HAP-1 (cell line): ENCODE data around the gene HEXD.
"Not testable (repeated sequence)": the region's sequence is repeated elsewhere in the genome, so short reads cannot be mapped to it uniquely, and the experiment has no call there.

Source experiments
- DNase-seq, 2 experiments: peaks; one replicate each; pipeline ENCODE4 v3.0.0-alpha.2; 2016 to 2020; ENCODE audit warnings: low spot score in 2 of 2
- H3K27me3 ChIP-seq: fragments of 250-450 bp; sonication (Bioruptor Pico); 2 replicates; pipeline ENCODE4 v1.5.1; 2020; ENCODE audit warnings: low read depth, mild to moderate bottlenecking, moderate library complexity
- H3K36me3 ChIP-seq: fragments of 250-450 bp; sonication (Bioruptor Pico); replicated peaks from 2 replicates; pipeline ENCODE4 v1.5.1; 2020; ENCODE audit warnings: mild to moderate bottlenecking
- H3K4me1 ChIP-seq: fragments of 250-450 bp; sonication (Bioruptor Pico); 2 replicates; pipeline ENCODE4 v1.5.1; 2020; ENCODE audit warnings: mild to moderate bottlenecking
- H3K4me3 ChIP-seq: fragments of 250-450 bp; sonication (Bioruptor Pico); 2 replicates; pipeline ENCODE4 v1.5.1; 2020; ENCODE audit warnings: mild to moderate bottlenecking, moderate library complexity
- H3K9me3 ChIP-seq: fragments of 250-450 bp; sonication (Bioruptor Pico); 2 replicates; pipeline ENCODE4 v1.5.1; 2020; ENCODE audit warnings: mild to moderate bottlenecking, moderate library complexity
- in situ Hi-C: fragments of 300-500 bp; cut with MboI; formaldehyde crosslinking; loops from 3 replicates; pipeline ENCODE4 v1.14.3; 2020; ENCODE audit warnings: low sequenced_read_pairs, inconsistent platforms, mixed read lengths

The HEXD gene

DNA sequence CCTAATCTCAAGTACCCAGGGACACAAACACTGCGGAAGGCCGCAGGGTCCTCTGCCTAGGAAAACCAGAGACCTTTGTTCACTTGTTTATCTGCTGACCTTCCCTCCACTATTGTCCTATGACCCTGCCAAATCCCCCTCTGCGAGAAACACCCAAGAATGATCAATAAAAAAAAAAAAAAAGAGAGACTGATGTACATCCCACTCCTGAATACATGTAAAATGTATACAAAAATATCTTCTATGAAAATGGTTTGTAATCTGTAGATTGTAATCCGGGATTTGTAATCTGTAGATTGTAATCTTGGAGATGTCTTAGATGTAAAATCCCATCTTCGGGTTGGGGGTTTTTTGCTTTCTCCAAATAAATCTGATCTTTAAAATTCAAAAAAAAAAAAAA is 40.9 kb upstream of the HEXD start:
- H3K4me1 ChIP-seq, H3K27me3 ChIP-seq, H3K9me3 ChIP-seq, H3K36me3 ChIP-seq, DNase-seq, in situ Hi-C loops, H3K4me3 ChIP-seq: not testable (repeated sequence)

DNA sequence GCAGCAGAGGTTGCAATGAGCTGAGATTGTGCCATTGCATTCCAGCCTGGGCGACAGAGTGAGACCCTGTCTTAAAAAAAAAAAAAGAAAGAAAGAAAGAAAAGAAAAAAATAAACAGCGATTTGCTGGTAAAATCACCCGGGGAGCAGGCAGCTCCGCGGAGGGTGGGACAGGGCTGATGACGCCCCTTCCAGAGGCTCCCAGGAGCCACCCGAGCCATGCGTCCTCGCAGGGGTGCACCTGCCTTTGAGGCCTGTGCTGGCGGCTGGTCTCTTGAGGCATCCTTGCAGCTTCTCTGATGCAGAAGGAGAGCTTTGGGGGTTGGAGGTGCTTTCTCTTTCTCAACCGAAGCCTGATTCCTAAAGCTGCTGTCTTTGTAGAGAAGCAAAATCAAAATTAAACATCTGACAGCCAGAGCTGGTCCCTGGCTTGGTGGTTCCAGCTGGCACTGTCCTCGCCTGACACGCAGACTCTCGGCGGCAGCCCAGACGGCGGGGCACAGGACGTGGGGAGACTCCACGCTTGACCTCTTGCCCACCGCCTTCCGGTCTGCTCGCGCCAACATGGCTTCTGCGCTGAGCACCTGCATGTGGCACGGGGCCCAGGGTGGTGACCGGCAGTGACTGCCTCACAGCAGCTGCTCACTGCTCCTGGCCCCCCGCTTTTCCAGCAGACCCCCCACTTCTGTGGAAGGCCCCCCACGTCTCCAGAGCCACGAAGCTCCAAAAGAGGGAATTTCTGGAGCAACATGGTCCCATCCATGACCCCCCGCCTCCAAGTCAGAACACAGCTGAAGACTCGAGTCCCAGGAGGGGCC is 40.0 kb upstream of the HEXD start:
- in situ Hi-C loops = no loop called here
- H3K4me1 ChIP-seq = no peaks in the 10 kb centered on the region
- no peak for DNase-seq
- no peak overlapping the region for H3K4me3 ChIP-seq
- no peaks in the 10 kb centered on the region for H3K9me3 ChIP-seq
- no peaks in the 10 kb centered on the region for H3K36me3 ChIP-seq
- H3K27me3 ChIP-seq = no peaks in the 10 kb centered on the region

DNA sequence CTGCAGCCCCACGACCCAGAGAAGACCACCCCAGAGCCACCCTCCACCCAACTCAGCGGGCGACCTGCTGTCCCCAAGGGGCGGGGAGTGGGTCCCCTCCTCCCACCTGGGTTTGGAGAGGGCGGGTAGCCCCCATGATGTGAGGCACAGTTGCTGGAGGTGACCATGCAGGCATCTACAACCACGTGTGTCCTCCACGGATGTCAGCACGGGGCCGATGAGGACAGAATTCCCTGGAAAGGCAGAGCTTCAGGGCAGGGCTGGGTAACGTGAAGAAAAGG is 39.5 kb upstream of the HEXD start:
- no peaks in the 10 kb centered on the region for H3K36me3 ChIP-seq
- in situ Hi-C loops = no loop called here
- no peak for DNase-seq
- no peaks in the 10 kb centered on the region for H3K9me3 ChIP-seq
- no peaks in the 10 kb centered on the region for H3K4me1 ChIP-seq
- no peaks in the 10 kb centered on the region for H3K27me3 ChIP-seq
- no peak overlapping the region for H3K4me3 ChIP-seq

DNA sequence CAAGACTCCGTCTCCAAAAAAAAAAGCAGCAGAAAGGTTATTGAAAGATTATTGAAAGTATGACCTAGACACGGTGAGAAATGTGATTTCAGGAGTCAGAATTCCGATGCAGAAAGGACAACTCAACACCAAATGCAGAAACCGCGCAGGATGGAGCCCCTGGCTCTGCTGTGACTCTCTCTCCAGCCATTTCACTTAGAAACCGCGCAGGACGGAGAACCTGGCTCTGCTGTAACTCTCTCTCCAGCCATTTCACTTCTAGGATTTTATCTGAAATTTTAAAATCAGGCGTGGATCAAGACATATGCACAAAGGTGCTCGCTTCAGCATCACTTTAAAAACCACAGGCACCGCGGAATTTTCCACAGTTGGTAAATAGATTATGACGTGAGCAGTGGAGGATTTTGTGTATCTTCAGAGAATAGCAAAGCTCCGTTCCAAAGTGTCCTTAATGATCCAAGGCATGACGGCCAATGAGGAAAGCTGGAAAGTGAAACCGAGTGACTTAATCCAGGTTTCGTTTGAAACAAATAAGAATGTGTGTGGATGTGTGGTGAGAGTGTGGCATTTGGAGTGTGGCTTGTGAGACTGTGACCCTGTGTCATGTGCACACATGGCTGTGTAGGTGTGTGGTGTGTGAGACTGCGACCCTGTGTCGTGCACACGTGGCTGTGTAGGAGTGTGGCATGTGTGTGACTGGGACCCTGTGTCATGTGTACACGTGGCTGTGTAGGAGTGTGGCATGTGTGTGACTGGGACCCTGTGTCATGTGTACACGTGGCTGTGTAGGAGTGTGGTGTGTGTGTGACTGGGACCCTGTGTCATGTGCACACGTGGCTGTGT is 37.1 kb upstream of the HEXD start:
- in situ Hi-C loops = no loop called here
- Histone ChIP-seq H3K27me3 (no peaks in the 10 kb centered on the region), H3K36me3 (no peaks in the 10 kb centered on the region), H3K4me3 (no peak overlapping the region), H3K4me1 (no peaks in the 10 kb centered on the region), H3K9me3 (no peaks in the 10 kb centered on the region)
- DNase-seq = no peak

DNA sequence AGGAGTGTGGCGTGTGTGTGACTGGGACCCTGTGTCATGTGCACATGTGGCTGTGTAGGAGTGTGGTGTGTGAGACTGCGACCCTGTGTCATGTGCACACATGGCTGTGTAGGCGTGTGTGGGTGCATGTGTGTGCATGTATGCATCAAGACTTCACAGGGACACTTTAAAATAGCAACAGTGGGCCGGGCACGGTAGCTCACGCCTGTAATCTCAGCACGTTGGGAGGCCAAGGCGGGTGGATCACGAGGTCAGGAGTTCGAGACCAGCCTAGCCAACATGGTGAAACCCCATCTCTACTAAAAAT is 36.5 kb upstream of the HEXD start:
- in situ Hi-C loops = not testable (repeated sequence)

DNA sequence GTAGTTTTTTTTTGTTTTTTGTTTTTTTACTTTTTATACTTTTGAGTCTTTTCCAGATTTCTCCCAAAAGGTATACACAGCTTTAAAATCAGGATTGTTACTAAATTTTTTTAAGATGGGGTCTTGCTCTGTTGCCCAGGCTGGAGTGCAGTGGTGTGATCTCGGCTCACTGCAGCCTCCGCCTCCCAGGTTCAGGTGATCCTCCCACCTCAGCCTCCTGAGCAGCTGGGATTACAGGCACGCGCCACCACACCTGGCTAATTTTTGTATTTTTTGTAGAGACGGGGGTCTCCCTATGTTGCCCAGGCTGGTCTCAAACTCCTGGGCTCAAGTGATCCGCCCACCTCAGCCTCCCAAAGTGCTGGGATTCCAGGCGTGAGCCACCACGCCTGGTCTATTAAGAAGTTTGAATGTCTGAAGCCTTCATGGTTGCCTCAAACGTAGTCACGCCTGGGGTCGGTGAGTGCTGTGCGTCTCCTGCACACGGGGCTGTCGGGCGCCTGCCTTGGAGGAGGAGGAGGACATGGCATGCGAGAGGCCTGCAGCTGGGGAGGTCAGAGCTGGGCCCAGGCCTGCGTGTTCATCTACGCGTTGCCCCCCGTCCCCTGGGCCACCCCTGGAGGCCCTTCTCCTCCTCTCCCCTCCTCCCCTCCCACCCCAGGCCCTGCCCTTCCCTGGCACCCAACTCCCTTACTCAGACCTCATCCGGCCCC is 35.8 kb upstream of the HEXD start:
- H3K4me3 ChIP-seq, H3K36me3 ChIP-seq, H3K4me1 ChIP-seq, in situ Hi-C loops, H3K27me3 ChIP-seq, DNase-seq, H3K9me3 ChIP-seq: not testable (repeated sequence)

More for the DNA sequence above, 36.5 kb upstream of the HEXD start:
- H3K4me1 ChIP-seq, DNase-seq, H3K4me3 ChIP-seq, H3K27me3 ChIP-seq, H3K9me3 ChIP-seq, H3K36me3 ChIP-seq: not testable (repeated sequence)

DNA sequence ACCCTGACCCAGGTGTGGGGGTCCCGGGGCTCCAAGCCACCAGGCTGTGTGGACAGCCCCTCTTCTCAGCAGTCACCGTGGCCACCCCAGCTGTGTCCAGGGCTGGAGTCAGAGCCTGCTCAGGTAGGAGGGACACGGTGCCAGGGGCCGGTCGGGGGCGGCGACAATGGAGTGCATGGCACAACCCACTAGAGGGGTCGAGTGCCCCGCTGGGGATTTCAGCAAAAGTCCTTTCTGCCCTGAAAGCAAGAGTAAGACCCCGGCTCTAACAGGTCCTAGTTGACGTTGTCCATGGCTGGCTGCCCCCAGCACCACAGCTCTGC is 35.3 kb upstream of the HEXD start:
- in situ Hi-C loops = no loop called here
- DNase-seq = no peak
- peaks cover 6% of the 10 kb centered on the region; the same call in 1 of the 2 replicates for H3K27me3 ChIP-seq
- H3K4me1 ChIP-seq = no peaks in the 10 kb centered on the region
- H3K9me3 ChIP-seq = no peaks in the 10 kb centered on the region
- H3K36me3 ChIP-seq = no peaks in the 10 kb centered on the region
- H3K4me3 ChIP-seq = no peak overlapping the region

DNA sequence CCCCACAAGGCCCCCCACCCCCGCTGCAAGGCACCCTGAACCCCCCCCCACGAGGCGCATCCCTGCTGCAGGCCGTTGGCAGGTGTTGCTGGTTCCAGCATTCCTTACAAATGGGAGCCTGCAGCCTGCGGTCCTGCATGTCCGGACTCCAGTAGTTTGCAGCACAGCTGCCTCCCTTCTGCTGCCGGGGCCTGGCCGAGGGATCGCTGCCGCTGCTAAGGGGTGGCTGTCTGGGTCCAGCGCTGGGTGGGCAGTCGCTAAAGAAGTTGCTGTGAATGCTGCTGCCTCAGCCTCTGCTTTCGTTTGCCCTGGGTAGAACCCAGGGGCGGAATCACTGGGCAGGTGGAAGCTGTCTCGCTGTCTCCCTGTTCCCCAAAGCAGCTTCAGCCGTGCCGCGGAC is 34.7 kb upstream of the HEXD start:
- no peak overlapping the region for H3K4me3 ChIP-seq
- H3K4me1 ChIP-seq = no peaks in the 10 kb centered on the region
- no peak for DNase-seq

DNA sequence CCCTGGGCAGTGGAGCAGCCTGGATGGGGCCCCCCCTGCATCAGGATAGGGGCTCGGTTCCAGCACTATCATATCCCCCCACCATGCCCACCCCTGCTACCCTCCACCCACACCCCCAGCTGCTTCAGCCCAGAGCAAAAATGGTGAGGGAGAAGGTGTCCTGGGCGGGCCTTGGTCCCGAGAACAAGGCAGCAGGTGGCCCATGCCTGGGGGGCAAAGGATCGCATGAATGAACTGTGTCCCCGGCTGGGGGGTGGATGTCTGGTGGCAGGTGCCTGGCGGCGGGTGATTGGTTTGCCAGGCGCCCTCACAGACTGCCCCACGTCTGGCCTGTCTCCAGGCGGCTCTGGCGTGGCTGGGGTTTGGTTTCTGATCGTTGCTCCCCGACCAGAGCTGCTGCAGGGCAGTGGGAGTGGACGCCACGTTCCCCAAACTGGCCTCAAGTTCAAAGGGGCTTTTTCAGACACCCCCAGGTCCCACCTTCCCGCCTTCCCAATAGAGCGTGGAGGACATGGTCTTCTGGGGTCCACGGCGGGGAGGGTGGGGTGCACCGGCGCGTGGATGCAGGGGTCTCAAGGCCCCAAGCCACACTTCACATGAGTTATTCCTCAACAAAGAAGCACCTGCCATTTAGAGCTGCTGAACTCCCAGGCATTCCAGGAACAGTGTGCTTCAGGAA is 34.0 kb upstream of the HEXD start:
- DNase-seq = no peak
- Histone ChIP-seq H3K27me3 (peaks cover 6% of the 10 kb centered on the region; the same call in 1 of the 2 replicates), H3K9me3 (no peaks in the 10 kb centered on the region), H3K4me1 (no peaks in the 10 kb centered on the region), H3K36me3 (no peaks in the 10 kb centered on the region), H3K4me3 (no peak overlapping the region)
- in situ Hi-C loops = no loop called here

More for the DNA sequence above, 34.7 kb upstream of the HEXD start:
- in situ Hi-C loops = no loop called here
- H3K36me3 ChIP-seq = no peaks in the 10 kb centered on the region
- peaks cover 6% of the 10 kb centered on the region; the same call in 1 of the 2 replicates for H3K27me3 ChIP-seq
- H3K9me3 ChIP-seq = no peaks in the 10 kb centered on the region

DNA sequence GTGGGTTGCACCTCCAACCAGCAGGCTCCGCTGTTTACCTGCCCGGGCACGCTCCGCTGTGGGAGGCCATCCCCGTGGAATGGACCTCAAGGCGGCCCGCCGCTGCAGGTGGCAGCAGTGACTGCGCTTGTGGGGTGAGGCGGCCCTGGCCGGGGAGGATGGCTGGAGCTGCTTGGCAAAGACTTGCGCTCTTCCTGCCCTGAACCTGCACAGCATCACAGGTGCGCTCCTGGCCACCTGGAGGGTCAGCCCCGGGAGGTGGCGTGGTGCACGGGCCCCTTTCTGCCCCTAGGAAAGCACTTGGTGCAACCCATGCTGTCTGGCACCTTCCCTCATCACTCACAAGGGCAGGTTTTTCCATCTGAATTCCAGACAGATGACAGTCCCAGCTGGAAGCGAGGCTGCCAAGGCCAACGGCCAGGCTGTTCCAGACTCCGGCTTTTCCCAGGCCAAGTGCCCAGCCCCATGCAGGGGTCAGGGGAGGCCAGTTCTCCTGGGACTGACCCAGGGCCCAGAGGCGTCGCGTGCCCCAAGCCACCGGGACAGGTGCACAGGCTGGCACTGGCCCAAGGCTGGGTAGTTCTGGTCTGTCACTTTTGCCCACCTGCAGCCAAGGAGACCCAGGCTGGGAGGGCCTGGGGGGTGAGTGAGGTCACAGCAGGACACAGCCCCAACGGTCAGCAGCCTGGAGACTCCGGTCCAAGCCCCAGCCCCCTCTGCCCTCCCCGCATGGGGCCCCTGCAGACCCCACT is 33.2 kb upstream of the HEXD start:
- no peak for DNase-seq

DNA sequence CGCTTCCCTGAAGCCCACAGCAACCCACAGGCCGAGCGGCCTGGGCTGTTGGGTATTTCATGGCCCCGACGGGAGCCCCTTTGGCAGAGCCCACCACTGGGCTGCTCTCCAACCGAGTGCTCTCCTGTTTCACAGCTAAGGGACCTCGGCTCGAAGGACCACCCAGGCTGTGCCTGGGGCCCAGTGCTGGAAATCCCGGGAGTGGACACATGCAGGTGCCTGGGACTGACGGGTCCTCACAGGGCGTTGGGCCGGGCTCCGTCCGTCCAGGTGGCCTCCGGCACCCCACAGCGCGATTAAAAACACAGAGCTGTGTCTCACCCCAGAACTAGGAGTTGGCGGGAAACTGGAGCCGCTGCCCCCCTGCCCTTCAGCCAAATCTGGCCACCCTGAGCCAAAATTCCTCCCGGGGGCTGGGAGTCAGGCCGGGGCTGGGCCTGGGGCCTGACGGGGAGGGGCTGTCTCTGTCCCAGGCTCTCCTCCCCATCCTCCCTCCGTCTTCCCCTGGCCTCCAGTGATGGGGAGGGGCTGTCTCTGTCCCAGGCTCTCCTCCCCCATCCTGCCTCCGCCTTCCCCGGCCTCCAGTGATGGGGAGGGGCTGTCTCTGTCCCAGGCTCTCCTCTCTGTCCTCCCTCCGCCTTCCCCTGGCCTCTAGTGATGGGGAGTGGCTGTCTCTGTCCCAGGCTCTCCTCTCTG is 32.4 kb upstream of the HEXD start:
- no peak for DNase-seq
- Histone ChIP-seq H3K36me3 (no peaks in the 10 kb centered on the region), H3K4me1 (no peaks in the 10 kb centered on the region), H3K27me3 (peaks cover 6% of the 10 kb centered on the region; the same call in 1 of the 2 replicates), H3K9me3 (no peaks in the 10 kb centered on the region), H3K4me3 (no peak overlapping the region)
- in situ Hi-C loops = no loop called here

More for the DNA sequence above, 33.2 kb upstream of the HEXD start:
- Histone ChIP-seq H3K36me3 (no peaks in the 10 kb centered on the region), H3K9me3 (no peaks in the 10 kb centered on the region), H3K27me3 (peaks cover 6% of the 10 kb centered on the region; the same call in 1 of the 2 replicates), H3K4me3 (no peak overlapping the region), H3K4me1 (no peaks in the 10 kb centered on the region)
- in situ Hi-C loops = no loop called here

DNA sequence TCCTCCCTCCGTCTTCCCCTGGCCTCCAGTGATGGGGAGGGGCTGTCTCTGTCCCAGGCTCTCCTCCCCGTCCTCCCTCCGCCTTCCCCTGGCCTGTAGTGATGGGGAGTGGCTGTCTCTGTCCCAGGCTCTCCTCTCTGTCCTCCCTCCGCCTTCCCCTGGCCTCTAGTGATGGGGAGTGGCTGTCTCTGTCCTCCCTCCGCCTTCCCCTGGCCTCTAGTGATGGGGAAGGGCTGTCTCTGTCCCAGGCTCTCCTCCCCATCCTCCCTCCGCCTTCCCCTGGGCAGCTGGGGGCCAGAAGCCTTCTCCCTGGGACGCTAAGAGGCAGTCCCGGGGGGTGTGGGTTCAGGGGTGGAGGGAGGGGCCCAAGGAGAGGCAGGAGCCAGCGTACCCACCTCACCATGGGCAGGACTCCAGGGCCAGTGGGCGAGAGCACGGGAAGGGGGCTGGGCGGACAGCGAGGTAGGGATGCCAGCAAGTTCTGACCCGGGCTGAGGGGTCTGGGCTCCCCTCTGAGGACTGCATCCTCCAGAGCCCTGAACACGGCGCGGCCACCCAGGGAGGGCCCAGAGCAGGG is 31.8 kb upstream of the HEXD start:
- peaks cover 6% of the 10 kb centered on the region; the same call in 1 of the 2 replicates for H3K27me3 ChIP-seq
- in situ Hi-C loops = no loop called here
- DNase-seq = no peak

More for the DNA sequence above, 31.8 kb upstream of the HEXD start:
- Histone ChIP-seq H3K9me3 (no peaks in the 10 kb centered on the region), H3K4me3 (no peak overlapping the region), H3K4me1 (no peaks in the 10 kb centered on the region), H3K36me3 (no peaks in the 10 kb centered on the region)
